HG03558 (cell line): ENCODE data around the gene SLC29A2.

Experiments used
- ATAC-seq: cut with Tn5 transposase; IDR thresholded peaks from one replicate; pipeline ENCODE4 v1.9.1; 2021; ENCODE audit warnings: moderate number of reproducible peaks; ENCODE audit not compliant: unreplicated experiment; ENCODE audit errors: extremely low read depth

SLC29A2 gene

DNA sequence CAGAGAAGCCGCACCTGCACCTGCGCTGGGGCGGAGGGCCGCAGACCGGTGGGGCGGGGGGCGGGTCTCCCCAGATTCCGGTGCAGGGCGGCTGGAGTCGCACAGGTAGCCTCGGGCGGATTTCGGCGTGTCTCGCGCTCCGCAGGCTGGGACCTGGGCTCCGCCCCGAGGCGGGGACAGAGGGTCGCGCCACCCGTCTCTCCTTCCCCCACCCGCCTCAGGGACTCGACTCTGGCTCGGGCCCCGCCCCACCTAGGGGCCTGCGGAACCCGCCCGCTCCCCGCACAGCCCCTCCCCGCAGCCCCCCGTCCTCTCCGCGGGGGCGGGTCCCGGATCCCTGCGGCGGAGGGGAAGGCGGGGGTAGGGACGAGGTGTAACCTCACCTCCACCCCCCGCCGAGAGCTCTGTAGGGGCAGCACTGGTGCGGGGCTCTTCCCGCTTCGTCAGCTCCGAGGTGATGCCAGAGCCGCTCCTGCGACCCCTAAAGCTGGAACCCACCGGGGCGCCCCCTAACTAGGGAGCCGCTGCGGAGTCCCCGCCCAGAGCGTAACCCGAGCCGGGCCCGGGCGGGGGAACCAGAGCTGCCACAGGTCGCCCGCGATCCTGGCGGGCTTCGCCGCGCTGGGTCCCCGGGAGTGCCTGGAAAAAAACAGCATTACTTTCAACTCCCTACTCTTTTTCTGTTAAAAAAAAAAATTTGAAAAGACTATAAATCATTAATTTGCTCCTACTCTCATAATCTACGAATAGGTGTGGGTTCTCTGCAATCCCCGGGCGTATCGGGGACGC, at the start of gene SLC29A2:
SLC29A2 (minus strand) TSS at position 134 of the 789 bp plus-strand sequence. CDS start 169 bp downstream, outside the sequence.
- no peak for ATAC-seq

DNA sequence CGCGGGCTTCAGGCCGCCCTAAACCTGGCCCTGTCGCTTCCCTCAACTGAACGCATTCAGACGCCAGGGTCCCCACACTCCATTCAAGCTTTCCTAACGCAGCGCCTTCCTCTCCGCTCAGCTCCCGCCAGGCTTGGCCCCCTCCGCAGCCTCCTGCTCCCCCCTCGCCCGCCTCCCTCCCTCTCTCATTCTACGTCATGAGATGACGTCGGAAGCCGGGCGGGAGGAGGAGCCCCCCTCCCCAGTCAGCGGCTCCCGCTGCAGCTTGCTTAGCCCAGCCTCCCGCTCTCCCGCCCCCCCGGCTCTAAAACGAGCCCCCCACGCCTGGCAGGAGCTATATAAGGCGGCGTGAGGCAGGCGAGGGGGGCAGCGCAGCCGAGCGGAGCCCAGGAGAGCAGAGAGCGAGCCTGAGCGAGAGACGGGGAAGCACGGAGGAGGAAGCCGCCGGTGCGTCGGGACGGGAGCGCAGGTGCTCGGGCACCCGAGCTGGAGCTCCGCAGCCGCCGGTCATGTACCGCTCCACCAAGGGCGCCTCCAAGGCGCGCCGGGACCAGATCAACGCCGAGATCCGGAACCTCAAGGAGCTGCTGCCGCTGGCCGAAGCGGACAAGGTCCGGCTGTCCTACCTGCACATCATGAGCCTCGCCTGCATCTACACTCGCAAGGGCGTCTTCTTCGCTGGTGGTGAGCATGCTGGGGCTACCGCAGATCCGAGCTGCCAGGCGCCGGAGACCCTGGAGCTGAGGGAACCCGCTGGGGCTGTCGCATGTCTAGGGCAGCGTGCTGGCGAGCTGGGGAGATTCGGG, 49.3 kb upstream of the SLC29A2 start, which contains the start of gene NPAS4:
NPAS4 (plus strand) TSS at position 365 of the 806 bp plus-strand sequence; CDS start at position 510, 145 bp downstream.
- no peak for ATAC-seq

- no peak for ATAC-seq
These were observed 48.3 kb upstream of the SLC29A2 start for GRCh38 chr11:66419825-66420224.

GRCh38 chr11:66418986-66419308, 47.4 kb upstream of the SLC29A2 start:
- no peak for ATAC-seq

GRCh38 chr11:66418168-66418985, 46.8 kb upstream of the SLC29A2 start:
- no peak for ATAC-seq

- no peak for ATAC-seq
These were observed 45.4 kb upstream of the SLC29A2 start for GRCh38 chr11:66417000-66417399.

DNA sequence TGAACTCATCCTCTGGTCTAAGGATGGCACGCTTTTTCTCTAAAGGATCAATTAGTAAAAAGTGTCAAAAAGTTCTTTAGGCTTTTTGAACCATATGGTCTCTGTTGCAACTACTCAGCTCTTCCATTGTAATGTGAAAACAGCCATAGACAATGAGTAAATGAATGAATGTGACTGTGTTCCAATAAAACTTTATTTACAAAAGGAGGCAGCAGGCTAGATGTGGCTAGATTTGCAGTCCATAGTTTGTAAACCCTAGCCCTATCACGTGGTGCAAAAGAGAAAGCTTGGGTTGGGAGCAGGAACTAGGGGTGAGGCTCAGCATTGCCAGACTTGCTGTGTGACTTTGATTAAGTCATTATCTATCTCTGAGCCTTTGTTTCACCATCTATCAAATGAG, 43.9 kb upstream of the SLC29A2 start:
- no peak for ATAC-seq

DNA sequence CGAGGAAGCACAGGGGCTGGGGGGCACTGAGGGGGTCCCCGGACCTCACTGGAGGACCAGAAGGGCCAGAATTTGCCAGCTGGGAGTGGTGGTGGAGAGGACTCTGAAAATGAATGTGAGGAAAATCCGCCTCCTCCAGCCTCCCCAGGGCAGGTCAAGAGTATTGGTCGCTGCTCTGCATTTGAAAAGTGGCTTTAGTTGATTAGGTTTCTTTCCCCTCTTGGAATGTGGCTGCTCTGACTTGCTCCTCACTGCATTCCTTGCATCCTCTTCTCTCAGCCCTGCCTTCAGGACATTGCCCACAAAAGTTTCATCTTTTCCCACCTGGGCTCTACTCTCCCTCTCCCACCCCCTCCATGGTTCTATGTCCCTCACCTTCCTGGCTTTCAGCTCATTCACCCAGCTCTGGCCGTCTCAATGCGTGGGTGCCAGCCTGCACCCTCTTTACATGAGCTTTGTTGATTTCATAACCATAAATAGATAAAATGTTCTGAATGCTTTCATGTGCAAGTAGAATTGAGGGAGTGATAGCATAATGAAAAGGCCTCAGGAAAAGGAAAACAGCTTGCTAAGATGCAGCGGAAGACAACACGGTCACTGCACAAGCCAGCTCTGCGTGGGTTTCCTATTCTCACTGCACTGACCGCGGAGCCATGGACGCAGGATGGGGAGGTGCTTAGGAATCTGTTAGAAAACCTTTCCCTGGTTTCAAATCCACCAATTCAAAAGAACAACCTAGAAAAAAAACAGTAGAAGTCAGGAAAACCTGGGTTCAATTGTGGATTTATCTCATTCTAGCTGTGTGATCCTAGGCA, 42.8 kb upstream of the SLC29A2 start:
- ATAC-seq: no peak

GRCh38 chr11:66413167-66413566, 41.6 kb upstream of the SLC29A2 start:
- no peak for ATAC-seq

GRCh38 chr11:66412110-66412509, 40.5 kb upstream of the SLC29A2 start:
- no peak for ATAC-seq

- ATAC-seq: no peak
These were observed 39.8 kb upstream of the SLC29A2 start for GRCh38 chr11:66411323-66411722.

- ATAC-seq: no peak
These were observed 38.6 kb upstream of the SLC29A2 start for GRCh38 chr11:66410191-66410590.

- ATAC-seq: no peak
These were observed 37.7 kb upstream of the SLC29A2 start for GRCh38 chr11:66409226-66409625.

- no peak for ATAC-seq
These were observed 37.1 kb upstream of the SLC29A2 start for GRCh38 chr11:66408488-66409214.

DNA sequence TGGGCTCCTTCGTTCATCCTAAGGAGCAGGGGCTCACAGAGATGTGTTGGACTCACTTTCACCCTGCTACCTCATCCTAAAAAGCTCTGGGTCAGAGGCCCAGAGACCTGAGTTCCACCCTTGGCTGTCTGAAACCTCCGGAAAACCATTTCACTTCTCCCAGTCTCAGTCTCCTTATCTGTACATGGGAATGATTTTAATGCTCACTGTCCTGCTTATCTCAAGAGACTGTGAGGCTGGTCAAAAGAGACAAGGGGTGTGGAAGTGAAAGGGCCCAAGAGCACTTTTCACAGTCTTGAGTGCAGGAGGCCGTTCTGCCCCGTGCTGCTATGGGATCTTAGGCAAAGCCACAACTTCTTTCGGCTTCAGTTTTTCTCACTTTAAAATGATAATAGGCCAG, 36.1 kb upstream of the SLC29A2 start:
- ATAC-seq: no peak

DNA sequence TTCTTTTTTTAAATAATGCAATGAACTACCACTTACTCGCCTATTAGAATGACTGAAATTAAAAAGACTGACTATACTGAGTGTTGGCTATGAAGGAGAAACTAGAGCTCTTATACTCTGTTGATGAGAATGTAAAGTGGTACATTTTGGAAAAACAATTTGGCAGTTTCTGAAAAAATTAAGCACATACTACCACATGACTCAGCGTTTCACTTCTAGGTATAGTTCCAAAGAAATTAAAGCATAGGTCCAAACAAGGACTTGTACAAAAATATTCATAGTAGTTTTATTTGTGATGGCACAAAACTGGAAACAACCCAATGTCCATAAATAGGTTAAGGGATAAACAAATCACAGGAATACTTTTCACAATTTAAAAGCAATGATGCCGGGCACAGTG, 22.4 kb upstream of the SLC29A2 start:
- no peak for ATAC-seq

GRCh38 chr11:66391322-66391721, 19.8 kb upstream of the SLC29A2 start:
- ATAC-seq: no peak

GRCh38 chr11:66388780-66389386, 17.3 kb upstream of the SLC29A2 start:
- no peak for ATAC-seq
